GM12878 (cell line): ENCODE results near the gene KCNQ1OT1.

Experiments
- CTCF ChIP-seq, 3 experiments: IDR thresholded peaks in 2 of 3; conservative IDR thresholded peaks in 1 of 3; 2 replicates each; pipeline ENCODE4 v1.5.1; 2011; ENCODE audit warnings: low read depth in 3 of 3, low read length in 3 of 3, mild to moderate bottlenecking in 3 of 3, control low read depth in 2 of 3, moderate library complexity in 2 of 3, inconsistent platforms in 1 of 3, mixed read lengths in 1 of 3; ENCODE audit not compliant: control insufficient read depth in 2 of 3, insufficient read depth in 1 of 3; ENCODE audit errors: extremely low read depth in 1 of 3
- JUND ChIP-seq: IDR thresholded peaks from 2 replicates; pipeline ENCODE4 v1.6.1; 2012; ENCODE audit warnings: low read depth, mild to moderate bottlenecking, low read length, improper control_type of control experiment, moderate library complexity
- MYB ChIP-seq: fragments of 150-350 bp; IDR thresholded peaks from 2 replicates; pipeline ENCODE4 v1.6.1; 2014; ENCODE audit warnings: mild to moderate bottlenecking, low read depth, low read length, borderline replicate concordance
- POLR2A ChIP-seq: IDR thresholded peaks from 2 replicates; pipeline ENCODE4 v1.6.1; 2011; ENCODE audit warnings: low read depth, mild to moderate bottlenecking, low read length
- POLR2AphosphoS5 ChIP-seq: IDR thresholded peaks from 2 replicates; pipeline ENCODE4 v1.6.1; 2011; ENCODE audit warnings: mild to moderate bottlenecking, low read length, inconsistent platforms
- RAD21 ChIP-seq: IDR thresholded peaks from 2 replicates; pipeline ENCODE4 v1.6.1; 2011; ENCODE audit warnings: mild to moderate bottlenecking, low read depth, low read length, moderate library complexity; ENCODE audit not compliant: insufficient read depth
- SRF ChIP-seq, 2 experiments: IDR thresholded peaks; 2 replicates each; pipeline ENCODE4 v1.6.1; 2011; ENCODE audit warnings: low read depth in 2 of 2, low read length in 2 of 2, mild to moderate bottlenecking in 1 of 2, moderate library complexity in 1 of 2
- TF ChIP-seq, protein P1 (sequence below): IDR thresholded peaks from 2 replicates; pipeline ENCODE4 v1.6.1; 2012; ENCODE audit warnings: low read depth, low read length, improper control_type of control experiment
- TF ChIP-seq, protein P2 (sequence below): IDR thresholded peaks from 2 replicates; pipeline ENCODE4 v1.6.1; 2011; ENCODE audit warnings: low read depth, mild to moderate bottlenecking, low read length, moderate library complexity, borderline replicate concordance; ENCODE audit errors: extremely low read depth
- TF ChIP-seq, protein P3 (sequence below): IDR thresholded peaks from 2 replicates; pipeline ENCODE4 v1.6.1; 2012; ENCODE audit warnings: mild to moderate bottlenecking, low read depth, low read length

- TF ChIP-seq, protein P1, sequence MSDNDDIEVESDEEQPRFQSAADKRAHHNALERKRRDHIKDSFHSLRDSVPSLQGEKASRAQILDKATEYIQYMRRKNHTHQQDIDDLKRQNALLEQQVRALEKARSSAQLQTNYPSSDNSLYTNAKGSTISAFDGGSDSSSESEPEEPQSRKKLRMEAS = no peak
- TF ChIP-seq, protein P2, sequence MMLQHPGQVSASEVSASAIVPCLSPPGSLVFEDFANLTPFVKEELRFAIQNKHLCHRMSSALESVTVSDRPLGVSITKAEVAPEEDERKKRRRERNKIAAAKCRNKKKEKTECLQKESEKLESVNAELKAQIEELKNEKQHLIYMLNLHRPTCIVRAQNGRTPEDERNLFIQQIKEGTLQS = no peak
- TF ChIP-seq MYB (no peak), POLR2A (no peak), POLR2AphosphoS5 (no peak), CTCF (IDR thresholded peaks at IDR 0.05 in 2 of 3, conservative IDR thresholded peaks at IDR 0.05 in 1 of 3; ENCODE audit: control insufficient read depth in 2 of 3, extremely low read depth in 1 of 3, insufficient read depth in 1 of 3, low read depth in 3 of 3, low read length in 3 of 3) (no peak), JUND (no peak), SRF (IDR thresholded peaks at IDR 0.05; ENCODE audit: low read depth in 2 of 2, low read length in 2 of 2) (no peak), RAD21 (no peak)
- TF ChIP-seq, protein P3, sequence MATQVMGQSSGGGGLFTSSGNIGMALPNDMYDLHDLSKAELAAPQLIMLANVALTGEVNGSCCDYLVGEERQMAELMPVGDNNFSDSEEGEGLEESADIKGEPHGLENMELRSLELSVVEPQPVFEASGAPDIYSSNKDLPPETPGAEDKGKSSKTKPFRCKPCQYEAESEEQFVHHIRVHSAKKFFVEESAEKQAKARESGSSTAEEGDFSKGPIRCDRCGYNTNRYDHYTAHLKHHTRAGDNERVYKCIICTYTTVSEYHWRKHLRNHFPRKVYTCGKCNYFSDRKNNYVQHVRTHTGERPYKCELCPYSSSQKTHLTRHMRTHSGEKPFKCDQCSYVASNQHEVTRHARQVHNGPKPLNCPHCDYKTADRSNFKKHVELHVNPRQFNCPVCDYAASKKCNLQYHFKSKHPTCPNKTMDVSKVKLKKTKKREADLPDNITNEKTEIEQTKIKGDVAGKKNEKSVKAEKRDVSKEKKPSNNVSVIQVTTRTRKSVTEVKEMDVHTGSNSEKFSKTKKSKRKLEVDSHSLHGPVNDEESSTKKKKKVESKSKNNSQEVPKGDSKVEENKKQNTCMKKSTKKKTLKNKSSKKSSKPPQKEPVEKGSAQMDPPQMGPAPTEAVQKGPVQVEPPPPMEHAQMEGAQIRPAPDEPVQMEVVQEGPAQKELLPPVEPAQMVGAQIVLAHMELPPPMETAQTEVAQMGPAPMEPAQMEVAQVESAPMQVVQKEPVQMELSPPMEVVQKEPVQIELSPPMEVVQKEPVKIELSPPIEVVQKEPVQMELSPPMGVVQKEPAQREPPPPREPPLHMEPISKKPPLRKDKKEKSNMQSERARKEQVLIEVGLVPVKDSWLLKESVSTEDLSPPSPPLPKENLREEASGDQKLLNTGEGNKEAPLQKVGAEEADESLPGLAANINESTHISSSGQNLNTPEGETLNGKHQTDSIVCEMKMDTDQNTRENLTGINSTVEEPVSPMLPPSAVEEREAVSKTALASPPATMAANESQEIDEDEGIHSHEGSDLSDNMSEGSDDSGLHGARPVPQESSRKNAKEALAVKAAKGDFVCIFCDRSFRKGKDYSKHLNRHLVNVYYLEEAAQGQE = no peak
These were observed 49.4 kb downstream of the KCNQ1OT1 start for GRCh38 chr11:2650343-2650867.
